Hepatocyte (in vitro differentiated cells): ENCODE measurements around the gene ZNF500. TPM values are rescaled to one million over a fixed set of nuclear protein-coding genes. Genes with fewer than 3 reads are reported as not detected.

Experiments
- DNase-seq: peaks from one replicate; pipeline ENCODE4 v3.0.0-alpha.2; 2016; ENCODE audit warnings: low spot score
- H2AFZ ChIP-seq: fragments of 200-600 bp; sonication (generic); 2 replicates; pipeline ENCODE4 v1.6.0; 2016; ENCODE audit warnings: antibody characterized with exemption, mild to moderate bottlenecking
- H3K27ac ChIP-seq: fragments of 200-600 bp; sonication (generic); 2 replicates; pipeline ENCODE4 v1.5.1; 2016; ENCODE audit warnings: mild to moderate bottlenecking
- H3K27me3 ChIP-seq: fragments of 200-600 bp; sonication (generic); 2 replicates; pipeline ENCODE4 v1.6.1; 2016
- H3K36me3 ChIP-seq: fragments of 200-600 bp; sonication (generic); replicated peaks from 2 replicates; pipeline ENCODE4 v1.5.1; 2016; ENCODE audit warnings: low read depth; ENCODE audit not compliant: insufficient read depth
- H3K4me1 ChIP-seq: fragments of 200-600 bp; sonication (generic); 2 replicates; pipeline ENCODE4 v1.5.1; 2016; ENCODE audit warnings: mild to moderate bottlenecking, moderate library complexity; ENCODE audit not compliant: insufficient read depth
- H3K4me2 ChIP-seq: fragments of 200-600 bp; sonication (generic); 2 replicates; pipeline ENCODE4 v1.6.0; 2016
- H3K4me3 ChIP-seq: fragments of 200-600 bp; sonication (generic); 2 replicates; pipeline ENCODE4 v1.5.1; 2016; ENCODE audit warnings: mild to moderate bottlenecking
- H3K79me2 ChIP-seq: fragments of 200-600 bp; sonication (generic); 2 replicates; pipeline ENCODE4 v1.6.0; 2017; ENCODE audit warnings: mild to moderate bottlenecking
- H3K9me2 ChIP-seq: fragments of 200-600 bp; sonication (generic); replicated peaks from 2 replicates; pipeline ENCODE4 v1.6.0; 2017; ENCODE audit warnings: mild to moderate bottlenecking; ENCODE audit not compliant: insufficient read depth
- H3K9me3 ChIP-seq: fragments of 200-600 bp; sonication (generic); 2 replicates; pipeline ENCODE4 v1.5.1; 2016; ENCODE audit warnings: low read depth, mild to moderate bottlenecking
- H4K20me1 ChIP-seq: fragments of 200-600 bp; sonication (generic); 2 replicates; pipeline ENCODE4 v1.6.0; 2016; ENCODE audit warnings: mild to moderate bottlenecking; ENCODE audit not compliant: insufficient read depth, poor library complexity, severe bottlenecking
- EZH2 ChIP-seq: fragments of 200-600 bp; sonication (generic); IDR thresholded peaks from 2 replicates; pipeline ENCODE4 v1.6.1; 2016; ENCODE audit warnings: antibody characterized with exemption, mild to moderate bottlenecking, borderline replicate concordance
- EZH2phosphoT487 ChIP-seq: fragments of 200-600 bp; sonication (generic); IDR thresholded peaks from one replicate; pipeline ENCODE4 v1.6.1; 2018; ENCODE audit warnings: antibody characterized with exemption, mild to moderate bottlenecking, low read depth, moderate library complexity; ENCODE audit not compliant: unreplicated experiment, severe bottlenecking
- WGBS: methylation state at CpG from one replicate; pipeline ENCODE4 v1.1.6; 2016; ENCODE audit warnings: low lambda C conversion rate; ENCODE audit errors: missing lambda C conversion rate; 5-methylcytosine and 5-hydroxymethylcytosine counted together
- polyA plus RNA-seq: library from polyadenylated mRNA; unstranded; fragments of >200 nt; fragmentation: Nextera tagmentation; extraction: Ambion mirVana; gene quantifications from 2 replicates; pipeline ENCODE4 v1.2.1, GENCODE V29; 2016
- total RNA-seq: library from RNA; depleted of rRNA; stranded (reverse); fragments of >200 nt; gene quantifications from 2 replicates; pipeline ENCODE4 v1.2.3, GENCODE V29; 2014
- TF ChIP-seq, protein P1 (sequence below): fragments of 200-600 bp; sonication (generic); IDR thresholded peaks from 2 replicates; pipeline ENCODE4 v1.5.1; 2016; ENCODE audit warnings: antibody characterized with exemption, mild to moderate bottlenecking; ENCODE audit not compliant: poor library complexity

Gene ZNF500
- total and polyA plus RNA-seq, 2 experiments from 2014 or later: 10.4 to 10.6 TPM

GRCh38 chr16:4729876-4730275 is 37.1 kb downstream of the ZNF500 start:
- Histone ChIP-seq H3K79me2 (peaks cover 29% of the 10 kb centered on the region), H3K4me1 (no peaks in the 10 kb centered on the region), H3K4me3 (no peak overlapping the region), H3K9me2 (no peaks in the 10 kb centered on the region), H2AFZ (no peak overlapping the region), H3K27me3 (no peaks in the 10 kb centered on the region), H3K36me3 (no peaks in the 10 kb centered on the region), H3K4me2 (no peak overlapping the region), H4K20me1 (no peaks in the 10 kb centered on the region), H3K27ac (no peak overlapping the region), H3K9me3 (no peaks in the 10 kb centered on the region)
- WGBS: 95% methylated on average over 15 of the region's 15 CpGs
- no peak for DNase-seq
- no peak for TF ChIP-seq EZH2
- TF ChIP-seq, protein P1, sequence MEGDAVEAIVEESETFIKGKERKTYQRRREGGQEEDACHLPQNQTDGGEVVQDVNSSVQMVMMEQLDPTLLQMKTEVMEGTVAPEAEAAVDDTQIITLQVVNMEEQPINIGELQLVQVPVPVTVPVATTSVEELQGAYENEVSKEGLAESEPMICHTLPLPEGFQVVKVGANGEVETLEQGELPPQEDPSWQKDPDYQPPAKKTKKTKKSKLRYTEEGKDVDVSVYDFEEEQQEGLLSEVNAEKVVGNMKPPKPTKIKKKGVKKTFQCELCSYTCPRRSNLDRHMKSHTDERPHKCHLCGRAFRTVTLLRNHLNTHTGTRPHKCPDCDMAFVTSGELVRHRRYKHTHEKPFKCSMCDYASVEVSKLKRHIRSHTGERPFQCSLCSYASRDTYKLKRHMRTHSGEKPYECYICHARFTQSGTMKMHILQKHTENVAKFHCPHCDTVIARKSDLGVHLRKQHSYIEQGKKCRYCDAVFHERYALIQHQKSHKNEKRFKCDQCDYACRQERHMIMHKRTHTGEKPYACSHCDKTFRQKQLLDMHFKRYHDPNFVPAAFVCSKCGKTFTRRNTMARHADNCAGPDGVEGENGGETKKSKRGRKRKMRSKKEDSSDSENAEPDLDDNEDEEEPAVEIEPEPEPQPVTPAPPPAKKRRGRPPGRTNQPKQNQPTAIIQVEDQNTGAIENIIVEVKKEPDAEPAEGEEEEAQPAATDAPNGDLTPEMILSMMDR: no peak
- TF ChIP-seq EZH2phosphoT487: no peak

DNA sequence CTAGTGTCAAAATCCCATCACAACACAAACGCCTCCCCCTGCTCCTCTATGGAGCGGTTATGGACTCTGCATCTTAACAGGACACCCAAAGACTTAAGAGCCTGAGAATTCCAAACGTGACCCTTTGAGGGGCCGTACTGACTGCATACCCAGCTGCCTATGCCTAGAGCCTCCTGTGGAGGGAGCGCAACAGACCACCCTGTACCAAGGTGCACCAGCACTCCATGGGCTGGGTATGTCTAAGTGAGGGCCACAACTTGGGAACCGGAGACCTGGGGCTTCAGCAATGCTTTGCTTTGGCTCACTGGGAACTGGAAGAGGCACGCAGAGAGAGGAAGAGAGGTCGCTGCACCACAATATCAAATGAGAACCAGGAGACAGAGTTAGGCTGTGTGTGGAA is 38.3 kb downstream of the ZNF500 start:
- WGBS: 95% methylated on average over 8 of the region's 8 CpGs
- TF ChIP-seq EZH2phosphoT487 (no peak), EZH2 (no peak)
- TF ChIP-seq, protein P1: no peak
- no peak overlapping the region for H3K4me2 ChIP-seq
- H3K4me1 ChIP-seq: no peaks in the 10 kb centered on the region
- H3K79me2 ChIP-seq: peaks cover 29% of the 10 kb centered on the region
- no peaks in the 10 kb centered on the region for H3K9me3 ChIP-seq
- no peaks in the 10 kb centered on the region for H4K20me1 ChIP-seq
- no peaks in the 10 kb centered on the region for H3K36me3 ChIP-seq
- no peaks in the 10 kb centered on the region for H3K27me3 ChIP-seq
- H3K9me2 ChIP-seq: no peaks in the 10 kb centered on the region
- DNase-seq: no peak
- H2AFZ ChIP-seq: no peak overlapping the region
- H3K4me3 ChIP-seq: no peak overlapping the region
- no peak overlapping the region for H3K27ac ChIP-seq

DNA sequence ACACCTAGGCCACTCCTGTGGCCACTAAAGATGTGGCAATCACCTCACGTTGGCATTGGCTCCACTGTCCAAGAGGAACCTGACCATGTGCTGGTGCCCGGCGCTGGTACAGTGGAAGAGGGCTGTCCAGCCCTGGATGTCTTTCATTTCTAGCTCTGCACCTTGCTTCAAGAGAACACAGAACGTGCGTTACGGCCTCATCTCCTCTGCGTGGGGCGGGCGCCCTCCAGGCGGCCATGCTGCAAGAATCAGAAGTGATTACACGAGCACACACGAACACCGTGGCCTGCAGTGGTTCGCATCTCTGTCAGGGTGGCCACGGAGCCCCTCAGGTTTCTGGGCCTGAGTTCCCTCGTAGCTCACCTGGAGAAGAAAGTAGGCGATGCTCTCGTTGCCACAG is 40.3 kb downstream of the ZNF500 start:
- Histone ChIP-seq H3K79me2 (peaks cover 10% of the 10 kb centered on the region), H2AFZ (no peak overlapping the region), H3K4me2 (no peak overlapping the region), H4K20me1 (no peaks in the 10 kb centered on the region), H3K36me3 (no peaks in the 10 kb centered on the region), H3K27ac (no peak overlapping the region), H3K9me2 (no peaks in the 10 kb centered on the region), H3K9me3 (no peaks in the 10 kb centered on the region), H3K4me1 (no peaks in the 10 kb centered on the region), H3K4me3 (no peak overlapping the region), H3K27me3 (no peaks in the 10 kb centered on the region)
- WGBS: 93% methylated on average over 18 of the region's 18 CpGs
- no peak for DNase-seq
- no peak for TF ChIP-seq EZH2
- TF ChIP-seq, protein P1: no peak
- TF ChIP-seq EZH2phosphoT487: no peak

- H3K4me3 ChIP-seq: no peak overlapping the region
- no peaks in the 10 kb centered on the region for H4K20me1 ChIP-seq
- DNase-seq: no peak
- no peak overlapping the region for H2AFZ ChIP-seq
- no peaks in the 10 kb centered on the region for H3K36me3 ChIP-seq
- H3K27ac ChIP-seq: no peak overlapping the region
- H3K79me2 ChIP-seq: peaks cover 3% of the 10 kb centered on the region
- TF ChIP-seq EZH2 (no peak), EZH2phosphoT487 (no peak)
- TF ChIP-seq, protein P1: no peak
- no peak overlapping the region for H3K4me2 ChIP-seq
- H3K4me1 ChIP-seq: no peaks in the 10 kb centered on the region
- H3K9me3 ChIP-seq: no peaks in the 10 kb centered on the region
- no peaks in the 10 kb centered on the region for H3K27me3 ChIP-seq
- 95% methylated on average over 11 of the region's 11 CpGs for WGBS
- no peaks in the 10 kb centered on the region for H3K9me2 ChIP-seq
These were observed 42.2 kb downstream of the ZNF500 start for GRCh38 chr16:4724661-4725270.
